ENCODE results near the gene FAM241B.

The FAM241B gene

GRCh38 chr10:69634759-69635425 lies 4.8 kb downstream of the FAM241B start:
- DNase-seq, result no peak

DNA sequence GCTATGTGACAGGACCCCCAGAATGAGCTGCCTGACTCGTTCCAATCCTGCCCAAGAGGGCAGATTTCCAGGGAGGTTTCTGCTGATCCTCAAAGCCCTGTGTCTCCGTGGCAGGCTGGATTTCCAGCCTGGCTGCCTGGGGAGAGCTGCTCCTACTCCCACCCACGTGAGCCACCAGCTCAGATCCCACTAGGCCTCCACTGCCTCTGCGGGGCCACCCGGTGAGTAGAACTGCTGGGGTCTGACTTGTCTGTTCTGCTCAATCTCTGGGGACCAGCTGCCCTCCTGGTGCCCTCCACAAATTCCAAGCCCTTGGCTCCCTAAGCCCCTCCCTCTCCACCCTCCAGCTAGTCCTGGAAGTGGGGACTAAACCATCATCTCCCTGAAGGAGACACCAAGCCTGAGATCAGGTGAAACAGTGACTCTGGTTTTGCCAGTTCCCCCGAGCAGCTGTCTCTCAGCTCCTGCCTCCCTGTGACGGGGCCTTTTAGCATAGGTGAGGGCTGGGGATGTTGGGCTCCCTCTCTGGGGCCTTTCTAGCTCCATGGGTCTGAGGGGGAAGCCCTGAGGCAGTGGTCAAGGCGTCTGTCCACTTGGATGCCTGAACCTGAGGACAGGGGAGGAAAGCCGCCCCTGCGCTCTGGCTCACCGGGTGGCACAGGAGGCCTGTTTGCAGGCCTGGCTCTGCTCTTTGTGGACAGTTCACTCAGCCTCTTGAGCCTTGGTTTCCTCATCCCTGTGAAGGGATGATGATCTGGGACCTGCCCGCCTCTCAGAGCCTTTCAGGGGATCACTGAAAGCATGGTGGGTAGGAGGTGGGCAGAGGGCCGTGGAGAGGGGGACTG lies 5.6 kb downstream of the FAM241B start:
- no peak for DNase-seq

DNA sequence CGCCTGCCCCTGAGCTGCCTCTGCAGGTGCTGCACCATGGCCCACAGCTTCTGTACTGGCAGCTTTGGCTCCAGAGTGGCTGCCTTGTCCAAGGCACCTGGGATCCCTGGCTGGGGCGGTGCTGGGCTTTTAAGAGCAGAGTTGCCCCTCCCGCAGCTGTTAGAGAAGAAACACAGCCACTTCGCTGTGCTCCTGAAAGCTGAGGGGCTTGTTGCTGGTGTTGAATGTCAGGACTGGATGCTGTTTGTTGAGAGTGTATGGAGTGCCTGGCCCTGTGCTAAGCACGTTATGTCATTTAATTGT lies 6.2 kb downstream of the FAM241B start:
- DNase-seq, result no peak

DNA sequence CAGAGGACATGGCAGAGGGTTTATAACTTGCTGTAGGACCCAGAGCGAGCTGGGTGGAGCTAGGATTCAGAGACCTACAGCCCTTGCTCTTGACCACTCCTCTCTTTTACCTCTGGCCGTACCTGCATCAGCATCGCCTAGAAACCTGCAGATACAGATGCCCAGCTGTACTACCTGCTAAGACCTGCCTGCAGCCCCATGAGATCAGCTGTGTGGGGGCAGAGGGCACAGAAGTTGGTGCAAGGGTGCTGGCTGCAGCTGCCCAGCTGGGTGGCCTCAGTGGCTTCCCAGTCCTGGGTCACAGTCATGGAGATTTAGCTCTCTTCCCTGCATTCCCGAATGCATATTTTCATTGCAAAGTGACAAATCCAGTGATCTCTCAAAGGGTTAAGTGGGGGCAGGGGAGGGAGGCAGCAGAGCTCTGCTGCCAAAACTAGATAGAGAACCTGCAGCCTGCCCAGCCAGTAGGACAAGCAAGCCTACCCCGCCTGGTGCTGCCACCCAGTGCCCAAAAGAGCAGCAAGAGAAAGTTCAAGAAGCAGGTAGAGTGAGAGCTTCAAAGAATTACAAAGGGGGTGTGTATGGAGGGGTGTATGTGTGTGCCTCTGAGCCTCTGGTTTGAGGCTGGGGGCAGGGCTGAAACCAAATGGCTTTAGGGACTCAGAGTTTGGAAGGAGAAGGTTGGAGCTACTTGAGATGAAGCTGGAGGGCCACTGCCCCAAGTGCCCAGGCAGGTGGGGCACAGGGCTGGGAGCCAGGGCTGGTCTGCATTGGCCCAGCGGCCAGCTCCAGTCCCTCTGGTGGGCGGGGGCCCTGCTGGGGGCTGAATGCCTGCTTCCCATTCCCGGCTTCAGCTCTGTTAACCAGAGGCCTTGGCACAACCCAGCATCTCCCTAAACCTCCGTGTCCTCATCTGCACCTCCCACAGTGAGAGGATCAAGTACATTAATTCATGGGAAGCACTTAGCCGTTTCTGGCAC lies 6.9 kb downstream of the FAM241B start:
- peak in 1 of 2 donors; percentile 36 for DNase-seq

DNA sequence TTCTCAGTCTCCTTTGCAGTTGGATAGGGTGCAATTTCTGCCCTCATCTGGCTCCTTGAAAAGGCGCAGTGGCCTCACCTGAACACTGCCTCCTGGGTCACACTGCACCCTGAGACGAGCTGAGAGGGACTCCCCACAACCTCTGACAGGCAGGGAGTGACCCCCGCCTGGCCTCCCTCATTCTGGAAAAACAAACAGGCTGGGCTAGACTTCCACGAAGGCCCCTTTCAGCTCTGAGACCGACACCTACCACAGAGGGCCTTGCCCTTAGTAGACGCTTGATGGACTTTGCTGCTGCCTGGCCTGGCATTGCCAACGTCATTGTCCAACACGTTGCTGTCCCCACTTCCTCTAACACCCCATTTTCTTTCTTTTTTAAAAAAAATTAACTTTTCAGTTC lies 8.6 kb downstream of the FAM241B start:
- no peak for DNase-seq

DNA sequence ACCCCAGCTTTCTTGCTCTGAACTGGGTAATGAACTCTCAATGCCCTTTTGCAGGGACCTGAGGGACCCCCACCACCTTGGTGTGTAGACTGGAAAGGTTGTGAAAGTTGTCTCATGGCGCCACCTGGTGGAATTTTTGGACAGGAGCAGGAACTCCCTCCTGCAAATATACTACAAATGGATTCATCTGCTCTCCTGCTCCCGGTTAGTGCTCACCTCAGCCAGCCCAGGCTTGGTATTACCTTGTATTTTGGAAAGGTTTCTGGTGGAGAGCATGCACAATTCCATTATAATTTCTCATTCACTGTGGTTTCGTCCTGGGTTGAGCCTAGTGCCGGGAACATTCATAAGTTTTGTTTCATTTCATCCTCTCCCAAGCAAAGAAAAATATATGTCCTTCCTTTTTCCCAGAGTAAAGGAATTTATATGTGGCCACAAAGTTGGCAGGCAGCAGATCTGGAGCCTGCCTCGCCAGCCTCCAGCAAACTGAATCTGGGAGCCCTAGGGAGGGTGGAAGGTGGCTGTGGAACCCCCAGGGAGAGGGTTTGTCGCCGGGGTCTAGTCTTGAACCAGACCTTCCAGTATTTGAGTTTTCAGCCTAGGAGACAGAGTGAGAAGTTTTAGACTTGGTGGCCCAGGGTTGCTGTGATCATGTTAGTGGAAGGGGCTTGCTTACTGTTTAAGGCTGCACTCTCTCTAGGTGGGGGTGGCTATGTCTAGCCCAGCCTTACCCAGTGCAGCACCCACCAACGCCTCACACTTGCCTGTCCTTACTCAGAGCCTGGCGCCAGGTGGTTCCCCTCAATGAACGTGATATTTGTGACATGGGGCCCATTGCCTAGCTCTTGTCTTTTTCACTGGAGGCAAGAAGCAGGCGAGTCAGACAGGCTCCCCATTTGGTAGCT lies 9.5 kb downstream of the FAM241B start:
- peak; percentile 69 to 76 for DNase-seq

- DNase-seq, result no peak
These were observed 10.3 kb downstream of the FAM241B start for GRCh38 chr10:69640196-69640980.

DNA sequence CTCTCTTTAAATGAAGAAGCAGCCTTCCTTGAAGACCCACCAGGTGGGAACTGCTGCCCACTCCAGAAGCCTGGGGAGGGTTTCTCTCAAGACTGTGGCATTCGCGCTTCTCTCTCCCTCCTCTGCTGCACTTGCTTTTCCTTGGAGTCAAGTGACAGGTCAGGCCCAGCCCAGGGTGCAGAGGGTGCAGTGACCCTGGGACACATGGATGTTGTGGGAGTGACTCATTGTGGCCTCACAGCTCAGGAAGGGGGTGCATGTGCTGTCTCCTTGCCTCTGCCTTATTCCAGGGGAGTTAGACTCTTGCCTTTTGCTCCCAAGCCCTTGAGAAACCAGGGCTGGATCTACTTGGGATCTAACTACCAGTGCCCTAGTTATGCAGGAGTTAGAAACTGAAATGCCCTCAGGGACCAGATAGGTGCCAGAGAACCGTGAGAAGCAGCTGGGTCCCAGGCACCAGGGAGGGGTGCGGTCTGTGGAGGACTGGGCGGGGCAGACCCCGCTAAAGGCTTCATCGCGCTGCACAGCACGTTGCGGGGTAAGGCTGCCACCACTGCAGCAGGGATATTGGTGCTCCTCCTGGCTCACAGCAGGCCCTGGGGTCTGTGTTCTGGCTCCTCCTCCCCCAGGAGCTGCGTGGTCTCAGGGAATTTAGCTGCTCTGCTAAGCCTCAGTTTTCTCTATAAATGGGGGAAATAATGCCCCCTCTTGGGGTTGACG lies 11.4 kb downstream of the FAM241B start:
- no peak for DNase-seq

GRCh38 chr10:69642747-69643146 lies 12.7 kb downstream of the FAM241B start:
- DNase-seq, result no peak

GRCh38 chr10:69643779-69644657 lies 14.0 kb downstream of the FAM241B start:
- no peak for DNase-seq

DNA sequence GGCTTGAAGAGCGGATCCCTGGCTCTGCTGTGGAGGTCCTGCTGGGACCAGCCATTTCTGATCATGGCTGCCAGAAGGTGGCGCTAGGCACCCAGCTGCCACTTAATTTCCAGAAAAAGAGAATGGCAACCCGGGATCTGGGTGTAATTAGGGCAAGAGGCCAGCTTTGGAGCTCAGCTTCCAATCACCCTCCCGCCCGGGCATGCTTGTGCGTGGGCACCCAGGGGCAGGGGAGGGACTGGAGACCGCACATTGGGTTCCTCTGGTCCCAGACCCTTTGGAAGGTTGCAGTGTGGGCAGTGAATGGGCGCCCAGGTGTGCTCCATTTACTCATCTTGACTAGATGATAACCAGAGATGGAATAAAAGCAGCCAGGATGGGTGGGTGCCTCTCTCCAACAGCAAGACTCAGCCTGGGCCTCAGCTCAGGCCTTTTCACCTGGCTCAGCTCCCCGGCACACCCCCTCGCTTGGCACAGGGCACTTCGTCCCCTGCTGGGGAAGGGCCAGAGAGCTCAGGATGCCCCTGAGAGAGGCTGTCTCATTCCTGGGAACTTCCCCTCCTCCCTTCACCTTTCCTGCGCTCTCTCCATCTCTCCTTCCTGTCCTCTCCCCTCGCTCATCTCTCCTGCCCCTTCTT lies 14.7 kb downstream of the FAM241B start:
- DNase-seq, result peak; percentile 19 to 31

DNA sequence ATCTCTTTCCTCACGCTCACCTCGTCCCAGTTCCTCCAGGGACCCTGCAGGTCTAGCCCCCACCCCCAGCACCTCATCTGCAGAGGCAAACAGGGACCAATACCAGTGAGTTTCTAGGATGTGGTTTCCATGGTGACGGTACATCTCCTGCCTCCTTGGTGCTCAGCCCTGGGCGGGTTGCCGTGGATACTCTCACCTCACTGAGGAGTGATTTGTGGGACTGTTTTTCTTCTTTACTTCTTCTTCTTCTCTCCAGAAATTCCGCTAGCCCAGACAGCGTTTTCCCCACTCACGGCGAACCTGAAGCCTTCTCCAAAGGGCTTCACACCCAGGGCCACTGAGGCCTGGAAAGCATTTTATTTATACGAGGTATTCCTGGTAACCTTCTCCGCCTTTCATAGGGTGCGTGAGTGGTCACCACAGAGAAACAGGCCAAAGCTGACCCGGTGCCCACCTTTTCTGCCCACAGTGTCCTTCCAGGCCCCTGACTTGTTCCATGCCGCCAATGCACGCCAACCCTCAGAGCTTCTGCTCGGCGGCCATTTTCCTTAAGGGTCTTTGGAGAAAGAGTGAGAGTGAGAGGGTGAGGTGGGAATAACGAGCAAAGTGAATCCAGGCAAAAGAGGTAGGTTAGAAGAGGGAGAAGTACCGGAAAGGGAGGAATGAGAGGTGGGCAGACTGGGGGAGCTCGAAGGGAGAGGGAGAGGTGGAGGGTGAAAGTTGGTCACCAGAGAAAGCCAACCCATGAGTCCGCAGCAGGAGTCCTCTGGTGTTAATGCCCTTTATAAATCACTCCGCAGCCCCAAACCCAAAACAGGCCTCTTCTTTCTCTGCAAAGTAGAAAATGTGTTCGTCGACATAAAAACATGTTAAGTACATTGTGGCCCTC lies 15.5 kb downstream of the FAM241B start:
- DNase-seq, result no peak

DNA sequence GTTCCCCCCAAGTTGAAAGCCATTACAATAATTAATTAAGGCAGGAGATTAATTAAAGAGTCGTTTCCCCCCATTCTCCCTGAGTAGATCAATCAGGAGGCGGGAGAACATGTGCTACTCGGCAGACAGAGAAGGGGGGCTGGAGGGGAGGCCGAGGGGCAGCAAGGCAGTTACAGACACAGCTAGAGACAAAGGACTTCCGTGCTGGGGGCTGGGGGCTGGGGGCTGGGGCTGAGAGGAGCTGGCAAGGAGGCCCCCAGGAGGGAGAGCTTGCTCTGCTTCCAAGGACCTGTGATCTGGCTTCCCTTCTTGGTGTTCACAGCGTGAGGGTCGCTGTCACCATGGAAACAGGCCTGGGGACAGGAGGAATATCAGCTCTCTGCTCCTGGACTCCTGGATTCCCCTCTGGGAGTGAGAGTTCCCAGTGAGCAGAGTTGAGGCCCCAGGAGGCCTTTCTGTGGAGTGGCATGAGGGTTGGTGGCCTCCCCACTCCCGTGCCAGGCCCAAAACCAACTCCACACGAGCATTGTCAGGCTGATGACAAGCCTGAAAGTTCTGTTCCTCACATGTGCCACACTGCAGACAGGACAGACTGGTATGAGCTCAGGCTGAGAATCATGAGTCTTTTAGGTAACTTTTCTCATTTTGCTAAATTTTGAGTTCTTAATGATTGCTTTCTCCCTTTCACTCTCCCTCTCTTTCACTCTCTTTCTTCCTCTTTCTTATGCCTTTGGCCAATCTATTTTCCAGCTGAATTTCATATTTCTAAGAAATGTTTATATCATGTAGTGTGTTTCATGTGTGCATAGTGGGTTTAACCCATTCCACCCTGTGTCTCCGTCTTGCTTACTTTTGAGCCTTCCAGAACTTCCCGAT lies 16.4 kb downstream of the FAM241B start:
- no peak for DNase-seq

- no peak for DNase-seq
These were observed 17.1 kb downstream of the FAM241B start for GRCh38 chr10:69647126-69647525.

DNA sequence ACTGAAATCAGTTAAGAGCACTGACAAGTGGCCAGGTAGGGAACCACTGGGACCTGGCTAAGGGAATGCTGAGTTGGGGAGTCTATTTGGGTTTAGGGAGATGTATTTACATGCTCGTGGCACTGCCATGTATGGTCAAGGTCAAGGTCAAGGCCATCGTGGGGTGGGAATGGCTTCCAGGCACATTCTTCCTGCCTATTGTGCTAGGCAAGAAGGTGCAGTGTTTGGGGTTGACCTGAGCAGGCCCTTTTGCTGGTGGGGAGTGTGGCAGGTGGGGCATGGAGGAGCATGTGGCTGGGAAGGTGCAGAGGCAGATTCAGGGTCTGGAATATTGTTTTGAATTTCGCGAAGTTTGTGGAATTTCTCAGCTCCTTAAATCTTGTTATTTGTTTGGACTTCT lies 17.8 kb downstream of the FAM241B start:
- DNase-seq, result no peak

DNA sequence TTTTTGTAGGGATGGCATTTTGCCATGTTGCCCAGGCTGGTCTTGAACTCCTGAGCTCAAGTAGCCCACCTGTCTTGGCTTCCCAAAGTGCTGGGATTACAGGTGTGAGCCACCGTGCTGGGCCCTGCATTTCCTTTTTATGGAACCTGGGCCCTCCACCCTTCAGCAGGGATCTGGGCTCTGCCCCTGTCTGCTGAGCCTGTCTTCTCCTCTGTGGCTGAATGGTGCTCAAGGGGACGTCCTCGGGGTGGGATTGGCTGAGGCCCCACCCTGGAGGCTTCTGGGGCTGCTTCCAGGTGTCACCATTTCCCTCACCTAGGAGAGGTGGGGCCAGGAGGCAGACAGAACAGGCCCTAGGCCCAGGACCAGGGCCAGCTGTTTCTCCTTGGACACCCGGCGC lies 18.4 kb downstream of the FAM241B start:
- DNase-seq, result no peak
